HCT116 (cell line): ENCODE measurements around the gene FAM227B. TPM values are rescaled to one million over a fixed set of nuclear protein-coding genes. Genes with fewer than 3 reads are reported as not detected.

Experiments used
- ATAC-seq: fragments of 200-7000 bp; cut with Tn5 transposase; 2 replicates; pipeline ENCODE4 v1.9.1; 2020; ENCODE audit warnings: mild to moderate bottlenecking, moderate library complexity
- BruUV-seq: library from RNA; stranded (reverse); fragments of 400-500 nt; replicated peaks from 2 replicates; lab custom pipeline; 2021; lab: Mats Ljungman, UMichigan
- CTCF ChIA-PET: fragments of 300-600 bp; sonication (Branson Sonifier 250); formaldehyde crosslinking; loops from one replicate; lab custom pipeline; 2021; ENCODE audit warnings: antibody characterized with exemption; lab: Charles Lee
- POLR2A ChIA-PET: fragments of 300-600, 350-600 bp; sonication (Branson Sonifier 250); formaldehyde crosslinking; loops from one replicate; lab custom pipeline; 2021; ENCODE audit warnings: antibody characterized with exemption; lab: Charles Lee
- RAD21 ChIA-PET, 2 experiments: fragments of 300-600 bp; sonication (Branson Sonifier 250); formaldehyde crosslinking; loops; one replicate each; lab custom pipeline; 2023; ENCODE audit warnings: low total read pairs in 2 of 2; ENCODE audit not compliant: uncharacterized antibody in 2 of 2, unreplicated experiment in 2 of 2, low non-redundant PET in 1 of 2; lab: Charles Lee
- DNase-seq: peaks from one replicate; pipeline ENCODE4 v3.0.0-alpha.2; 2010; ENCODE audit warnings: low read depth, low spot score
- H2AFZ ChIP-seq: fragments of 200-600 bp; shearing (Covaris generic), sonication (generic); 2 replicates; pipeline ENCODE4 v1.6.1; 2017; ENCODE audit warnings: low read depth, mixed run types, mixed read lengths, antibody characterized with exemption, low read length; ENCODE audit not compliant: poor library complexity, severe bottlenecking
- H3K27ac ChIP-seq: 2 replicates; pipeline ENCODE4 v1.5.1; 2012; ENCODE audit warnings: low read depth, low read length
- H3K27me3 ChIP-seq: fragments of 200-600 bp; sonication (generic); 2 replicates; pipeline ENCODE4 v1.6.1; 2016; ENCODE audit warnings: mixed run types, low read length, mixed read lengths; ENCODE audit not compliant: insufficient read depth
- H3K36me3 ChIP-seq, 2 experiments: fragments of 200-500 bp in 1 of 2; fragments of 200-600 bp in 1 of 2; sonication (Bioruptor generic) in 1 of 2; sonication (generic) in 1 of 2; 2 replicates each; pipeline versions ENCODE4 v1.5.1 to v1.6.1; 2014 to 2016; ENCODE audit warnings: low read length in 2 of 2, inconsistent platforms in 1 of 2, mixed read lengths in 1 of 2, mixed run types in 1 of 2; ENCODE audit not compliant: insufficient read depth in 2 of 2, control insufficient read depth in 1 of 2
- H3K4me1 ChIP-seq, 2 experiments: fragments of 200-600 bp in 1 of 2; sonication (generic) in 1 of 2; 2 replicates each; pipeline versions ENCODE4 v1.5.1 to v1.6.1; 2012 to 2017; ENCODE audit warnings: low read length in 2 of 2, inconsistent platforms in 1 of 2, mild to moderate bottlenecking in 1 of 2, mixed read lengths in 1 of 2, mixed run types in 1 of 2, moderate library complexity in 1 of 2; ENCODE audit not compliant: insufficient read depth in 2 of 2, control insufficient read depth in 1 of 2
- H3K4me2 ChIP-seq: fragments of 200-600 bp; sonication (generic); 2 replicates; pipeline ENCODE4 v1.6.1; 2017; ENCODE audit warnings: mixed run types, low read length, mixed read lengths
- H3K4me3 ChIP-seq, 2 experiments: fragments of 200-600 bp in 1 of 2; sonication (generic) in 1 of 2; replicated peaks in 1 of 2; 2 replicates each; pipeline ENCODE4 v1.5.1; 2011 to 2016; ENCODE audit warnings: low read length in 2 of 2, control low read depth in 1 of 2, low read depth in 1 of 2, mild to moderate bottlenecking in 1 of 2, mixed read lengths in 1 of 2, mixed run types in 1 of 2
- H3K79me2 ChIP-seq: fragments of 200-600 bp; sonication (generic); 2 replicates; pipeline ENCODE4 v1.6.1; 2017; ENCODE audit warnings: mild to moderate bottlenecking, mixed run types, low read length, moderate library complexity, mixed read lengths; ENCODE audit not compliant: insufficient read depth
- H3K9ac ChIP-seq: fragments of 200-600 bp; sonication (generic); 2 replicates; pipeline ENCODE4 v1.6.1; 2016; ENCODE audit warnings: low read length, mixed read lengths
- H3K9me2 ChIP-seq: fragments of 200-600 bp; sonication (generic), shearing (Covaris generic); 2 replicates; pipeline ENCODE4 v1.6.1; 2017; ENCODE audit warnings: mixed run types, mild to moderate bottlenecking, moderate library complexity; ENCODE audit not compliant: insufficient read depth
- H3K9me3 ChIP-seq, 2 experiments: fragments of 200-500 bp in 1 of 2; fragments of 200-600 bp in 1 of 2; sonication (Bioruptor generic) in 1 of 2; sonication (generic) in 1 of 2; 2 replicates each; pipeline ENCODE4 v1.6.1; 2014 to 2017; ENCODE audit warnings: low read length in 2 of 2, mixed read lengths in 2 of 2, inconsistent platforms in 1 of 2, low read depth in 1 of 2, mild to moderate bottlenecking in 1 of 2, mixed run types in 1 of 2, moderate library complexity in 1 of 2; ENCODE audit not compliant: control insufficient read depth in 1 of 2, insufficient read depth in 1 of 2
- H4K20me1 ChIP-seq: fragments of 200-600 bp; sonication (generic), shearing (Covaris generic); 2 replicates; pipeline ENCODE4 v1.6.1; 2017; ENCODE audit warnings: mixed run types, mild to moderate bottlenecking, moderate library complexity; ENCODE audit not compliant: insufficient read depth
- CEBPB ChIP-seq: IDR thresholded peaks from 2 replicates; pipeline ENCODE4 v1.6.1; 2012; ENCODE audit warnings: low read depth
- EGR1 ChIP-seq: IDR thresholded peaks from 2 replicates; pipeline ENCODE4 v1.6.1; 2012; ENCODE audit warnings: low read depth
- ELF1 ChIP-seq: IDR thresholded peaks from 2 replicates; pipeline ENCODE4 v1.6.1; 2012; ENCODE audit warnings: low read depth, borderline replicate concordance
- EZH2 ChIP-seq: fragments of 200-600 bp; sonication (generic); IDR thresholded peaks from 2 replicates; pipeline ENCODE4 v1.6.1; 2017; ENCODE audit warnings: antibody characterized with exemption, mixed run types
- EZH2phosphoT487 ChIP-seq: fragments of 200-600 bp; IDR thresholded peaks from 2 replicates; pipeline ENCODE4 v1.6.1; 2018; ENCODE audit warnings: antibody characterized with exemption, borderline replicate concordance
- JUND ChIP-seq: IDR thresholded peaks from 2 replicates; pipeline ENCODE4 v1.6.1; 2012
- POLR2A ChIP-seq: IDR thresholded peaks from 2 replicates; pipeline ENCODE4 v1.7.0; 2011; ENCODE audit warnings: borderline replicate concordance; ENCODE audit not compliant: insufficient read depth, insufficient read length; ENCODE audit errors: extremely low read depth
- SIN3A ChIP-seq: IDR thresholded peaks from 2 replicates; pipeline ENCODE4 v1.6.1; 2012; ENCODE audit warnings: low read depth
- SP1 ChIP-seq: IDR thresholded peaks from 2 replicates; pipeline ENCODE4 v1.6.1; 2012; ENCODE audit warnings: low read depth
- SRF ChIP-seq: IDR thresholded peaks from 2 replicates; pipeline ENCODE4 v1.6.1; 2012; ENCODE audit warnings: low read depth
- TCF7L2 ChIP-seq: IDR thresholded peaks from 2 replicates; pipeline ENCODE4 v1.7.0; 2011; ENCODE audit warnings: borderline replicate concordance, inconsistent platforms; ENCODE audit not compliant: insufficient read depth, insufficient read length; ENCODE audit errors: extremely low read depth
- ZNF274 ChIP-seq: fragments of 200-500 bp; sonication (Bioruptor generic); IDR thresholded peaks from 2 replicates; pipeline ENCODE4 v1.6.1; 2014; ENCODE audit warnings: mild to moderate bottlenecking, low read depth, low read length, inconsistent platforms
- intact Hi-C: fragments of 100-400 bp; cut with micrococcal nuclease; formaldehyde crosslinking; loops from 2 replicates; pipeline ENCODE4 v1.10.0; 2022
- total RNA-seq: library from RNA; stranded (reverse); gene quantifications from one replicate; pipeline ENCODE4 v1.2.1, GENCODE V29; 2021; ENCODE audit not compliant: unreplicated experiment
- TF ChIP-seq, protein P1 (sequence below), 3 experiments: fragments of 200-600 bp in 1 of 3; sonication (generic) in 1 of 3; IDR thresholded peaks in 2 of 3; conservative IDR thresholded peaks in 1 of 3; 2 replicates each; pipeline ENCODE4 v1.5.1; 2012 to 2017; ENCODE audit warnings: low read depth in 2 of 3, low read length in 2 of 3, antibody characterized with exemption in 1 of 3, borderline replicate concordance in 1 of 3, control low read depth in 1 of 3, mild to moderate bottlenecking in 1 of 3, mixed read lengths in 1 of 3, mixed run types in 1 of 3, moderate library complexity in 1 of 3; ENCODE audit not compliant: insufficient read depth in 1 of 3

Gene FAM227B
- total RNA-seq, 1 experiment from 2014 or later, result 6.9 TPM

DNA sequence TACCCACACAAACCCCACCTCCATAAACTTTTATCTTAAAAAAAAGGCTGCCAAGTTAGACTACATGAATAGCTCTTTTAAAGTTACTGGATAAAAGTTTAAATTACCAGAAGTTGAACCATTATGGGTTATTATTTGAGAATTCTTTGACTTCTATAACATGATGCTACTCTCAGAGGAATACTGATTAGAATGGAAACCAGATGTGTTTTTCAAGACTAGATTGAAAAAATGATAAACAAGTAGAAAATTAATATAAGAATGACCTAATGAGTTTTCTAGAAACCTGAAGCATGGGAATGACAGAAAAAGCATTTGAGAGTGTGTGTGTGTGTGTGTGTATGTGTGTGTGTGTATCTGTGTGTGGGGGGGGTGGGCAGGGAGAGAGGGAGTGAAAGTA, 210.0 kb downstream of the FAM227B start:
- Histone ChIP-seq H4K20me1 (no peaks in the 10 kb centered on the region), H3K27ac (no peak overlapping the region), H3K9me2 (no peaks in the 10 kb centered on the region), H3K79me2 (no peaks in the 10 kb centered on the region)
- CTCF ChIA-PET, result interaction anchor here (3.2 kb wide), 1 partner anchor 12 kb away, joined by 12 read pairs; the partner anchor contains the start of gene FGF7
- intact Hi-C loops, result no loop called here
- BruUV-seq, result no TSS peak
- TF ChIP-seq ZNF274 (no peak), JUND (no peak), EGR1 (no peak)
- TF ChIP-seq, all 23 proteins: peak for 0
- ATAC-seq (no peak), DNase-seq (no peak)
- Histone ChIP-seq H3K9me3 (no peaks in the 10 kb centered on the region), H3K4me3 (no peak overlapping the region), H2AFZ (no peak overlapping the region), H3K36me3 (no peaks in the 10 kb centered on the region), H3K9ac (no peak overlapping the region), H3K27me3 (no peaks in the 10 kb centered on the region), H3K4me1 (no peaks in the 10 kb centered on the region), H3K4me2 (no peak overlapping the region)
- ChIA-PET RAD21 (no interaction called here), POLR2A (no interaction called here)

DNA sequence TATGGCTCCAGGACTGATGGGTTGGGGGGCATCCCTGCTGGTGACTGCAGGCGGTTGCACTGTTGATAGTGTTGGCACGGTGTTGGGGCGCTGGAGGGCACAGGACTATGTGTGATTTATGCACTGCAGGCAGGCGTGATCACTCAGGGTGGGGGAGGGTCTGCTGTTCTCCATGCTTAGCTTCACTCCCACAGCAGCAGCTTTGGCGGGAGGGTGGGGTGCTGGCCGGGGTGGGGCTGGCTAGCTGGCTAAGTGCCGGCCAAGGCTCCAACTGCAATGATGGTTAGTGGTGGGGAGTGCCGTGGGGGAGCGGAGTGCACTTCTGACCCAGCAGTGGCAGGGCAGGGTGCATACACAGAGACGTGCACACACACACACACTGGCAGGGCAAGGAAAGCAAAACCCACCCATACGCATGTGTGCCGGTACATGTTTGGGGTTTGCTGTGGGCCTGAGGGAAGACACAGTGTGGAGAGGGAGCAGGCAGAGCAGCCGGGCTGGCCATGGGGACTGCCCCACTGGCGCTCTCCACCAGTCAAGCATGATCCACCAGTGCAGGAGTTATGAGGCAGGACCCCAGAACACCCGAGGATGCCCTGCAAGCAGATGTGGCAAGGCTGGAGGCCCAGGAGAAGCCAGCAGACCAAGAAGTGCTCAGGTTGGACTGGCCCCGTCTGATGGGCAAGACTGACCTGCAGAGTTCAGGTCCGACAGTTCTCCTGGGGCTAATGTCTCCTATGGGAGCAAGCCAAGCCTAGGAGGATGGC, 214.1 kb downstream of the FAM227B start:
- Histone ChIP-seq H3K4me3 (no peak overlapping the region), H3K27ac (no peak overlapping the region), H3K9me3 (no peaks in the 10 kb centered on the region), H3K9ac (no peak overlapping the region), H3K4me2 (no peak overlapping the region), H4K20me1 (no peaks in the 10 kb centered on the region), H3K79me2 (no peaks in the 10 kb centered on the region), H3K4me1 (no peaks in the 10 kb centered on the region), H3K27me3 (no peaks in the 10 kb centered on the region), H3K9me2 (no peaks in the 10 kb centered on the region), H3K36me3 (no peaks in the 10 kb centered on the region), H2AFZ (no peak overlapping the region)
- ChIA-PET POLR2A (no interaction called here), CTCF (no interaction called here), RAD21 (no interaction called here)
- intact Hi-C loops, result no loop called here
- no peak for DNase-seq
- no peak for ATAC-seq
- TF ChIP-seq SP1 (no peak), EZH2phosphoT487 (no peak), TCF7L2 (no peak), SIN3A (no peak), CEBPB (no peak), ELF1 (no peak), POLR2A (no peak), EZH2 (no peak), SRF (no peak)
- TF ChIP-seq, protein P1, sequence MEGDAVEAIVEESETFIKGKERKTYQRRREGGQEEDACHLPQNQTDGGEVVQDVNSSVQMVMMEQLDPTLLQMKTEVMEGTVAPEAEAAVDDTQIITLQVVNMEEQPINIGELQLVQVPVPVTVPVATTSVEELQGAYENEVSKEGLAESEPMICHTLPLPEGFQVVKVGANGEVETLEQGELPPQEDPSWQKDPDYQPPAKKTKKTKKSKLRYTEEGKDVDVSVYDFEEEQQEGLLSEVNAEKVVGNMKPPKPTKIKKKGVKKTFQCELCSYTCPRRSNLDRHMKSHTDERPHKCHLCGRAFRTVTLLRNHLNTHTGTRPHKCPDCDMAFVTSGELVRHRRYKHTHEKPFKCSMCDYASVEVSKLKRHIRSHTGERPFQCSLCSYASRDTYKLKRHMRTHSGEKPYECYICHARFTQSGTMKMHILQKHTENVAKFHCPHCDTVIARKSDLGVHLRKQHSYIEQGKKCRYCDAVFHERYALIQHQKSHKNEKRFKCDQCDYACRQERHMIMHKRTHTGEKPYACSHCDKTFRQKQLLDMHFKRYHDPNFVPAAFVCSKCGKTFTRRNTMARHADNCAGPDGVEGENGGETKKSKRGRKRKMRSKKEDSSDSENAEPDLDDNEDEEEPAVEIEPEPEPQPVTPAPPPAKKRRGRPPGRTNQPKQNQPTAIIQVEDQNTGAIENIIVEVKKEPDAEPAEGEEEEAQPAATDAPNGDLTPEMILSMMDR (IDR thresholded peaks at IDR 0.05 in 2 of 3, conservative IDR thresholded peaks at IDR 0.05 in 1 of 3; ENCODE audit: borderline replicate concordance in 1 of 3, insufficient read depth in 1 of 3, low read depth in 2 of 3, low read length in 2 of 3), result no peak
- no TSS peak for BruUV-seq
